Measurements from ENCODE around the gene ZYX.

DNA sequence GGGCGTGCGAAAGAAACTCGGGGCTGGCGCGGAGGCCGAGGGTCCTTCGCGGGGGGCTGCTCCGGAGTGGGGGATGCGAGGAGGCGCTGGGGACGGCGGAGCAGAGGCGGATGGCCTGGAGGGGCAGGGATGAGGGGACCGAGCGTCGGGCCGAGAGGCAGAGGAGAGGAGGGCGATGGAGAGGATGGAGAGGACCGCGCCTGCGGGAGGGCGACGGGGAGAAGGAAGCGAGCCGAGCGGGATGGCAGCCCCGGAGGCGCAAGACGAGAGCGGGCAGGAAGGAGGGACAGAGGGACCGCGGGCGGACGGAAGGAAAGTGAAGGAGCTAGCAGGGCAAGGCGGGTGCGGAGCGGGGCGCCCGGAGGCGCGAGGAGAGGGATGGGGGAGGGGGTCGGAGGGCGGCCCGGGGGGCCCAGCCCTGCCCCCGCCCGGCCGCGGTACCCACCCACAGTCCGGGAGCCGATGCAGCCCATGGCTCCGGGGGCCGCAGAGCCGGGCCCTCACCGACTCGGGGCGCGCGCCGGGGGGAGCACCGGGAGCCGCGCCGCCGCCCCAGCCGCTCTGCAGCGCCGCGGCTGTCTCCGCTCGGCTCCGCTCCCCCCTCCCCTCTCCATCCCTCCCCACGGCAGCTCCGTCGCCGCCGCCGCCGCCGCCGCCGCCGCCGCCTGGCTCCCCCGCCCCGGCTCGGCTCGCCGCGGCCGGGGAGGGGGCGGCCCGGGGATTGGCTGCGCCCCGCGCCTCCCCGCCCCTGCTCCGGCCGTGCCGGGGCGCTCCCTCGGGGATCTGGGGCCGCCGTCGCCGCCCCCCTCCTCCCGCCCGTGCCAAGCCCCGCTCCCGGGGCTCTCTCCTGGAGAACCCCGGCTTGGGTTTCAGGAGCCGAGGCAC lies 18.8 kb upstream of the ZYX start, which contains the start of gene FAM131B:
- TF ChIP-seq POLR2A (IDR thresholded peaks at IDR 0.05) (no peak), POLR2AphosphoS5 (IDR thresholded peaks at IDR 0.05; ENCODE audit: insufficient read depth in 1 of 2, low read depth in 1 of 2) (no peak)
- TF ChIP-seq, protein P1, sequence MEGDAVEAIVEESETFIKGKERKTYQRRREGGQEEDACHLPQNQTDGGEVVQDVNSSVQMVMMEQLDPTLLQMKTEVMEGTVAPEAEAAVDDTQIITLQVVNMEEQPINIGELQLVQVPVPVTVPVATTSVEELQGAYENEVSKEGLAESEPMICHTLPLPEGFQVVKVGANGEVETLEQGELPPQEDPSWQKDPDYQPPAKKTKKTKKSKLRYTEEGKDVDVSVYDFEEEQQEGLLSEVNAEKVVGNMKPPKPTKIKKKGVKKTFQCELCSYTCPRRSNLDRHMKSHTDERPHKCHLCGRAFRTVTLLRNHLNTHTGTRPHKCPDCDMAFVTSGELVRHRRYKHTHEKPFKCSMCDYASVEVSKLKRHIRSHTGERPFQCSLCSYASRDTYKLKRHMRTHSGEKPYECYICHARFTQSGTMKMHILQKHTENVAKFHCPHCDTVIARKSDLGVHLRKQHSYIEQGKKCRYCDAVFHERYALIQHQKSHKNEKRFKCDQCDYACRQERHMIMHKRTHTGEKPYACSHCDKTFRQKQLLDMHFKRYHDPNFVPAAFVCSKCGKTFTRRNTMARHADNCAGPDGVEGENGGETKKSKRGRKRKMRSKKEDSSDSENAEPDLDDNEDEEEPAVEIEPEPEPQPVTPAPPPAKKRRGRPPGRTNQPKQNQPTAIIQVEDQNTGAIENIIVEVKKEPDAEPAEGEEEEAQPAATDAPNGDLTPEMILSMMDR (IDR thresholded peaks at IDR 0.05): no peak

Data from vagina (tissue), 2 donors.